AG04450 (cell line): ENCODE measurements around the gene PEAK3. TPM values are rescaled to one million over a fixed set of nuclear protein-coding genes. Genes with fewer than 3 reads are reported as not detected.

Experiments used
- CTCF ChIA-PET: fragments of 300-600, 350-600 bp; formaldehyde crosslinking; extraction: SDS; loops from one replicate; lab custom pipeline; 2022; ENCODE audit warnings: antibody characterized with exemption, inconsistent platforms; lab: Charles Lee
- POLR2A ChIA-PET: fragments of 350-600 bp; formaldehyde crosslinking; extraction: SDS; loops from one replicate; lab custom pipeline; 2021; ENCODE audit warnings: antibody characterized with exemption, inconsistent platforms; lab: Yijun Ruan, JAX
- DNase-seq: peaks from one replicate; pipeline ENCODE4 v3.0.0-alpha.2; 2011; ENCODE audit warnings: low read depth, low spot score
- H3K27ac ChIP-seq: one replicate; pipeline ENCODE4 v1.5.1; 2012; ENCODE audit warnings: low read depth, low read length, control low read depth
- H3K27me3 ChIP-seq: one replicate; pipeline ENCODE4 v1.6.0; 2012; ENCODE audit warnings: low read length; ENCODE audit not compliant: control insufficient read depth, insufficient read depth
- H3K4me3 ChIP-seq: 2 replicates; pipeline ENCODE4 v1.5.1; 2011; ENCODE audit warnings: mild to moderate bottlenecking, low read depth, low read length, control low read depth
- H3K9me3 ChIP-seq: 2 replicates; pipeline ENCODE4 v1.5.1; 2012; ENCODE audit warnings: low read length; ENCODE audit not compliant: control insufficient read depth, insufficient read depth
- polyA plus RNA-seq: library from polyadenylated mRNA; depleted of rRNA; stranded (reverse); fragments of >200 nt; gene quantifications from 2 replicates; pipeline ENCODE4 v1.2.3, GENCODE V29; 2011
- TF ChIP-seq, protein P1 (sequence below): IDR thresholded peaks from 2 replicates; pipeline ENCODE4 v1.5.1; 2011; ENCODE audit warnings: low read depth, low read length, control low read depth, inconsistent platforms

The PEAK3 gene
- polyA plus RNA-seq, 1 experiment, result 0.04 TPM

DNA sequence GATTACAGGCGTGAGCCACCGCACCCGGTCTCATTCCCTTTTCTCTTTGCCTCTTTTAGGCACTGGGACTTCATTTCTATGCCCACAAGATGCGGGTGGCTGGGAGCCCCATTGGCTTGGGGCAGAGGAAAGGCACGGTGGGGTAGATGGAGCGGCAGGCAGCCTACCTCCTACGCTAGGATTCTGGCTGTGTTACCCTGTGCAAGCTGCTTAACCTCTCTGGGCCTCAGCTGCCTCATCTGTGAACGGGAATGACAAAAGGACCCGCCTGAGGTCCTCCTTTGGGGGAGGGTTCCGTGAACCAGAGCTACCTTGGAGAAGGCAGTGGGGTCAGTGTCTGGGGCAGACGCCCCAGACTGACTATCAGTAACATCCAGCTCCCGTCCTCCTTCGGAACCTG, 35.3 kb upstream of the PEAK3 start:
- no peak overlapping the region for H3K27ac ChIP-seq
- H3K9me3 ChIP-seq, result peaks cover 21% of the 10 kb centered on the region
- POLR2A ChIA-PET, result interaction anchor here (0.6 kb wide), 1 partner anchor 86 kb away, joined by 4 read pairs; no protein-coding TSS in a partner anchor
- CTCF ChIA-PET, result interaction anchor here (3.8 kb wide), 1 partner anchor 162 kb away, joined by 36 read pairs; no protein-coding TSS in a partner anchor
- TF ChIP-seq, protein P1, sequence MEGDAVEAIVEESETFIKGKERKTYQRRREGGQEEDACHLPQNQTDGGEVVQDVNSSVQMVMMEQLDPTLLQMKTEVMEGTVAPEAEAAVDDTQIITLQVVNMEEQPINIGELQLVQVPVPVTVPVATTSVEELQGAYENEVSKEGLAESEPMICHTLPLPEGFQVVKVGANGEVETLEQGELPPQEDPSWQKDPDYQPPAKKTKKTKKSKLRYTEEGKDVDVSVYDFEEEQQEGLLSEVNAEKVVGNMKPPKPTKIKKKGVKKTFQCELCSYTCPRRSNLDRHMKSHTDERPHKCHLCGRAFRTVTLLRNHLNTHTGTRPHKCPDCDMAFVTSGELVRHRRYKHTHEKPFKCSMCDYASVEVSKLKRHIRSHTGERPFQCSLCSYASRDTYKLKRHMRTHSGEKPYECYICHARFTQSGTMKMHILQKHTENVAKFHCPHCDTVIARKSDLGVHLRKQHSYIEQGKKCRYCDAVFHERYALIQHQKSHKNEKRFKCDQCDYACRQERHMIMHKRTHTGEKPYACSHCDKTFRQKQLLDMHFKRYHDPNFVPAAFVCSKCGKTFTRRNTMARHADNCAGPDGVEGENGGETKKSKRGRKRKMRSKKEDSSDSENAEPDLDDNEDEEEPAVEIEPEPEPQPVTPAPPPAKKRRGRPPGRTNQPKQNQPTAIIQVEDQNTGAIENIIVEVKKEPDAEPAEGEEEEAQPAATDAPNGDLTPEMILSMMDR, result no peak
- H3K27me3 ChIP-seq, result peaks cover 10% of the 10 kb centered on the region
- no peak overlapping the region for H3K4me3 ChIP-seq
- DNase-seq, result no peak

DNA sequence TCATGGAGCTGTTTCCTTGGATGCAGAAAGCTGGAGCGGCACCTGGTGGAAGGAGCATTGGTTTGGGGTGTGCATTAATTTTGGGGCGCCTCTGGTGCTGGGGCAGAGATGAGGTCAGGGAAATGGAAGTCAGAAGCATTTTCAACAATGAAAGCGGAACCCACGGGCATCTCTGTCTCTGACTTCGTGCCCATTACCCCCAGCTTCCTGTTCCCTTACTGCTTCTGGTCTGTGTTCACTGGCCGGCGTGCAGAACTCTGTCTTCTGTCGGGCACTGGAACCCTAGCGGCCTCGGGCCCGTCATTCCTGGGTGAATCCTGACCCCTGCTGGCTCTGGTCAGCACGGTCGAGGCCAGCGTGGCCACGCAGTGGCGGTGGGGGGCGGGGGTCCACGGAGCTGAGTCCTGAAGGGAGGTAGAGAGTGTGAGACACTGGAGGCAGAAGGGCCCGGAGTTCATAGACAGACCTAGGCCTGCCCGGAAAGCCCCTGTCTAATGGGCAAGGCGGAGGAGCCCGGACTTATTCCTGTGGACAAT, 33.9 kb upstream of the PEAK3 start:
- ChIA-PET CTCF (interaction anchor here (0.6 to 3.8 kb wide), 21 partner anchors 12 to 388 kb away, joined by 3 to 36 read pairs (median 5); partner anchors contain the start of genes AP3D1 and PLEKHJ1), POLR2A (interaction anchor here (0.6 kb wide), 1 partner anchor 79 kb away, joined by 4 read pairs; no protein-coding TSS in a partner anchor)
- no peak overlapping the region for H3K27ac ChIP-seq
- H3K4me3 ChIP-seq, result no peak overlapping the region
- peaks cover 21% of the 10 kb centered on the region for H3K9me3 ChIP-seq
- peaks cover 14% of the 10 kb centered on the region for H3K27me3 ChIP-seq
- TF ChIP-seq, protein P1, result peak; percentile 64
- no peak for DNase-seq

DNA sequence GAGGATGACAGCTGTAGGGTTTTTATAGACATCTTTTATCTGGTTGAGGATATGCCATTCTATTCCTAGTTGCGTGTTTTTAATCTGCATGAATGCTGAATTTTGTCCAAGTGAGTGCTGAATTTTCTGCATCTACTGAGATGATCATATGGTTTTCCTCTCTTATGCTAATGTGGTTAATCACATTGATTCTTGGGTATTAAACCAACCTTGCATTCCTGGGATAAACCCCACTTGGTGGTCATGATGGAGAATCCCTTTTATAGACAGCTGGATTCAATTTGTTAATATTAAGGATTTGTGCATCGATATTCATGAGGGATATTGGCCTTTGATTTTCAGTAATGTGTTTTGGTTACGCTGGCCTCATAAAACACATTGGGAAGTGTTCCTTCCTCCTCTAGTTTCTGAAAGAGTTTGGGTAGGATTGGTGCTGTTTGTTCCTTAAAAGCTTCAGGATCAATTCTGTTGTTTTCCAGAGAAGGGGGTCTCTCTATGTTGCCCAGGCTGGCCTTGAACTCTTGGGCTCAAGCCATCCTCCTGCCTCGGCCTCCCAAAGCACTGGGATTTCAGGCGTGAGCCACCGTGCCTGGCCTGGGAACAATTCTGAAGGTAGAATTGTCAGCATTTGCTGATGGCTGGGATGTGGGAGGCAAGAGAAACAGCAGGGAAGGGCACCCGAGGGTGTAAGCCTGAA, 33.3 kb upstream of the PEAK3 start:
- Histone ChIP-seq H3K27me3 (peaks cover 15% of the 10 kb centered on the region), H3K27ac (no peak overlapping the region), H3K4me3 (no peak overlapping the region), H3K9me3 (peaks cover 21% of the 10 kb centered on the region)
- ChIA-PET POLR2A (no interaction called here), CTCF (interaction anchor here (0.6 to 3.8 kb wide), 17 partner anchors 12 to 388 kb away, joined by 3 to 36 read pairs (median 6); partner anchors contain the start of genes AP3D1 and PLEKHJ1)
- DNase-seq, result no peak
- TF ChIP-seq, protein P1, result no peak

DNA sequence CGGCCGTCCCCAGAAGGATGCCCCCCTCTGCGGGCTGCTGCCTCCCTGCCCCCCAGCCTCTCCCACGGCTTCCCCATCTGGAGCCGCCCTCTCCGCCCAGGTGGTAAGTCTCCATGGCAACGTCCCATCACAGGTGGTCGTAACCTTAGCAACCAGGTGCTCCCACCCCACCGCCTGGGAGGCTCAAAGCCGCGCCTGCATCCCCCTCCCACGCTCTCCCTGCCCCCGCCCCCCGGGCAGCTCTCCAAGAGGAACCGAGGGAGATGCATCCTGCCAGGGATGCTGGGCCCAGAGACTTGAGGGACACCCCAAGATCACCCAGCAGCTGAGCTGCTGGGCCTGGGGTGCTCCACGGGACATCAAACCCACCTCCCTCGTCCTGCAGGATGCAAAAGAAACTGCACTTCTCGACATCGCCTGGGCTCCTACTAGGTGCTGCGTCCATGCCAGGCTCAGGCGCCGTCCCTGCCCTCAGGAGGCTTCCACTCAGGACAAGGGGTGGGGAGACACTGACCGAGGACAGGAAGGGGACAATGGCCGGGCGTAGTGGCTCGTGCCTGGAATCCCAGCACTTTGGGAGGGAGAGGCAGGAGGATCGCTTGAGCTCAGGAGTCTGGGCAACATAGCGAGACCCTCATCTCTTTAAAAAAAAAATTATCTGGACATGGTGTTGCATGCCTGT, 31.0 kb upstream of the PEAK3 start:
- H3K27ac ChIP-seq, result no peak overlapping the region
- no peak for DNase-seq
- ChIA-PET CTCF (no interaction called here), POLR2A (no interaction called here)
- H3K27me3 ChIP-seq, result peaks cover 25% of the 10 kb centered on the region
- TF ChIP-seq, protein P1, result no peak
- H3K4me3 ChIP-seq, result no peak overlapping the region
- peaks cover 21% of the 10 kb centered on the region for H3K9me3 ChIP-seq
